OCI-LY3 (cell line): ENCODE measurements around the gene SLC16A11.

Experiments
- EZH2phosphoT487 ChIP-seq: fragments of 200-600 bp; shearing (Covaris generic); IDR thresholded peaks from 2 replicates; pipeline ENCODE4 v1.6.1; 2018; ENCODE audit warnings: antibody characterized with exemption, mixed run types, low read depth
- TF ChIP-seq, protein P1 (sequence below): fragments of 200-600, 300-600 bp; sonication (generic); IDR thresholded peaks from 2 replicates; pipeline ENCODE4 v1.5.1; 2014; ENCODE audit warnings: antibody characterized with exemption, low read length, low read depth

DNA sequence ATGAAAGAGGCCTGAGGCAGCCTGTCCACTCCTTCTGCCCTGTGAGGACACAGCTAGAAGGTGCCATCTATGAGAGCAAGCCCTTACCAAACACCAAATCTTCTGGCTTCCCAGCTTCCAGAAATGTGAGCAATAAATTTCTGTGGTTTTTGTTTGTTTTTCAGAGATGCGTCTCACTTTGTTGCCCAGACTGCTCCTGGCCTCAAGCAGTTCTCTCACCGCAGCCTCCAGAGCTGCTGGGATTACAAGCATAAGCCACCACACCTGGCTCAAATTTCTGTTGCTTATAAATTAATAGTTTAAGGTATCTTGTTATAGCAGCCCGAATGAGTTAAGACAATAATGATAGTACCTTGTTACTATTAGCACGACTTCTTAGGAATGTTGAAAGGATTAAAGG lies 12.5 kb upstream of the SLC16A11 start:
- TF ChIP-seq, protein P1, sequence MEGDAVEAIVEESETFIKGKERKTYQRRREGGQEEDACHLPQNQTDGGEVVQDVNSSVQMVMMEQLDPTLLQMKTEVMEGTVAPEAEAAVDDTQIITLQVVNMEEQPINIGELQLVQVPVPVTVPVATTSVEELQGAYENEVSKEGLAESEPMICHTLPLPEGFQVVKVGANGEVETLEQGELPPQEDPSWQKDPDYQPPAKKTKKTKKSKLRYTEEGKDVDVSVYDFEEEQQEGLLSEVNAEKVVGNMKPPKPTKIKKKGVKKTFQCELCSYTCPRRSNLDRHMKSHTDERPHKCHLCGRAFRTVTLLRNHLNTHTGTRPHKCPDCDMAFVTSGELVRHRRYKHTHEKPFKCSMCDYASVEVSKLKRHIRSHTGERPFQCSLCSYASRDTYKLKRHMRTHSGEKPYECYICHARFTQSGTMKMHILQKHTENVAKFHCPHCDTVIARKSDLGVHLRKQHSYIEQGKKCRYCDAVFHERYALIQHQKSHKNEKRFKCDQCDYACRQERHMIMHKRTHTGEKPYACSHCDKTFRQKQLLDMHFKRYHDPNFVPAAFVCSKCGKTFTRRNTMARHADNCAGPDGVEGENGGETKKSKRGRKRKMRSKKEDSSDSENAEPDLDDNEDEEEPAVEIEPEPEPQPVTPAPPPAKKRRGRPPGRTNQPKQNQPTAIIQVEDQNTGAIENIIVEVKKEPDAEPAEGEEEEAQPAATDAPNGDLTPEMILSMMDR, result no peak
- TF ChIP-seq EZH2phosphoT487, result no peak
